Mammary epithelial cell (primary cell): ENCODE results near the gene NCAM1.

Experiments
- CTCF ChIP-seq, 2 donors: IDR thresholded peaks in 1 of 2; conservative IDR thresholded peaks in 1 of 2; 2 replicates each; pipeline ENCODE4 v1.5.1; 2011 to 2012; ENCODE audit warnings: inconsistent platforms in 2 of 2, low read length in 2 of 2, mild to moderate bottlenecking in 2 of 2, control low read depth in 1 of 2, low read depth in 1 of 2; ENCODE audit not compliant: insufficient read depth in 1 of 2; ENCODE audit errors: extremely low read depth in 1 of 2
- EZH2 ChIP-seq: IDR thresholded peaks from 2 replicates; pipeline ENCODE4 v1.6.1; 2012; ENCODE audit warnings: low read length, inconsistent platforms, borderline replicate concordance

- TF ChIP-seq CTCF (conservative IDR thresholded peaks at IDR 0.05 in 1 of 2, IDR thresholded peaks at IDR 0.05 in 1 of 2; ENCODE audit: extremely low read depth in 1 of 2, insufficient read depth in 1 of 2, low read depth in 1 of 2, low read length in 2 of 2) = no peak
- TF ChIP-seq EZH2 = no peak
Measured at GRCh38 chr11:113133071-113133470, 171.9 kb downstream of the NCAM1 start.
